HG02885 (cell line): ENCODE data around the gene PANK1.

Experiments used
- ATAC-seq: cut with Tn5 transposase; IDR thresholded peaks from one replicate; pipeline ENCODE4 v1.9.1; 2021; ENCODE audit warnings: mild to moderate bottlenecking; ENCODE audit not compliant: unreplicated experiment, poor library complexity

Gene PANK1

GRCh38 chr10:89644967-89645741 is at the start of gene PANK1:
TSS of gene PANK1 (minus strand) at chr10:89645242. CDS start at chr10:89644891, 351 bp downstream.
- peak; percentile 43 for ATAC-seq

GRCh38 chr10:89693176-89693575 is 48.1 kb upstream of the PANK1 start:
- no peak for ATAC-seq

GRCh38 chr10:89692416-89692815 is 47.4 kb upstream of the PANK1 start:
- ATAC-seq = no peak

- no peak for ATAC-seq
These were observed 45.0 kb upstream of the PANK1 start for GRCh38 chr10:89690027-89690426.

- no peak for ATAC-seq
These were observed 40.9 kb upstream of the PANK1 start for GRCh38 chr10:89685936-89686335.

GRCh38 chr10:89684604-89685003 is 39.6 kb upstream of the PANK1 start:
- ATAC-seq = no peak

GRCh38 chr10:89683883-89684282 is 38.8 kb upstream of the PANK1 start:
- ATAC-seq = no peak

- peak; percentile 61 for ATAC-seq
These were observed 34.9 kb upstream of the PANK1 start for GRCh38 chr10:89679986-89680385.

- no peak for ATAC-seq
These were observed 32.3 kb upstream of the PANK1 start for GRCh38 chr10:89677341-89677740.

- no peak for ATAC-seq
These were observed 25.9 kb upstream of the PANK1 start for GRCh38 chr10:89670926-89671325.

GRCh38 chr10:89669985-89670384 is 24.9 kb upstream of the PANK1 start:
- ATAC-seq = no peak

- ATAC-seq = no peak
These were observed 23.5 kb upstream of the PANK1 start for GRCh38 chr10:89668386-89669071.

- ATAC-seq = no peak
These were observed 21.1 kb upstream of the PANK1 start for GRCh38 chr10:89666138-89666537.

GRCh38 chr10:89665302-89665701 is 20.3 kb upstream of the PANK1 start:
- no peak for ATAC-seq

GRCh38 chr10:89664203-89664602 is 19.2 kb upstream of the PANK1 start:
- no peak for ATAC-seq

- no peak for ATAC-seq
These were observed 18.1 kb upstream of the PANK1 start for GRCh38 chr10:89663144-89663543.

GRCh38 chr10:89662596-89662995 is 17.6 kb upstream of the PANK1 start:
- ATAC-seq = no peak

GRCh38 chr10:89659143-89660131 is 14.4 kb upstream of the PANK1 start:
- ATAC-seq = no peak

- no peak for ATAC-seq
These were observed 12.3 kb upstream of the PANK1 start for GRCh38 chr10:89657302-89657701.

- ATAC-seq = no peak
These were observed 10.7 kb upstream of the PANK1 start for GRCh38 chr10:89655722-89656121.
